ENCODE measurements around the gene ENO2.
A peak's percentile ranks its signal among the peaks of the same experiment; 100 is the strongest.

The ENO2 gene

GRCh38 chr12:6936636-6937480 lies 22.5 kb downstream of the ENO2 start:
- no peak for TF ChIP-seq TCF12 (IDR thresholded peaks at IDR 0.05; ENCODE audit: low read depth)
- TF ChIP-seq ZBTB7A (IDR thresholded peaks at IDR 0.05; ENCODE audit: low read depth): 0 out of 2 replicates have a peak, but pooled peaks have one; percentile 62

DNA sequence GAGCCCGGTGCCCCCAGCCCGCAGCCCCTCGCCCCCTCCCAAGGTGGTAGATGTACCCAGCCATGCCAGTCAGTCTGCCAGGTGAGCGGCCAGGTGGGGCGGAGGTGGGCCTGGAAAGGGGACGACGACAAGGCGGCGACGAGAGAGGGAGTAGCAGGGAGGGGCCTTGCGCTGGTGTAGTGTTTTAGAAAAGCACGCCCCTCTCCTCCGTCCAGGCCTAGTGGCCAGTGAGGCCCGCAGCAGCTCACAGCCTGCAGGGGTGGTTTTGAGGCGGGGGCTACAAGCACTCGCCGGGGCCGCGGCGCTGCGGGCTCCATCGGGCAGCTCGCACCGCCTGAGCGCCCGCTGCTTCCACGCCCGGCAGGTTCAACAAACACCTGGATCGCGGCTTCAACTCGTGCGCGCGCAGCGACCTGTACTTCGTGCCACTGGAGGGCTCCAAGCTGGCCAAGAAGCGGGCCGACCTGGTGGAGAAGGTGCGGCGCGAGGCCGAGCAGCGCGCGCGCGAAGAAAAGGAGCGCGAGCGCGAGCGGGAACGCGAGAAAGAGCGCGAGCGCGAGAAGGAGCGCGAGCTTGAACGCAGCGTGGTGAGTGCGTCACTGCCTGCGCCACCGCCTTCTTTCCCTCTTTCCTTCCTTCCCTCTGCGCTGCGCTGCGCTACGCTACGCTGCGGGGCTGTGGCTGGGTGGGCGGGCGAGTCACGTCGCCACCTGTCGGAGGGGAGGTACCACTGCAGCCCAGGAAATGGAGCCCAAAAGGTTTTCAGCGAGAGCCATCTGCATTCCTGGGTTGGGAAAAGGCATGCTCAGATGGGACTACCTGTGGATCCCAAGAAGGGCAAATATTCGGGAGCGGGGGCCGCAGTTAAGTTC lies 23.3 kb downstream of the ENO2 start:
- 0 out of 2 replicates have a peak, but pooled peaks have one; percentile 46 for TF ChIP-seq FOXM1 (IDR thresholded peaks at IDR 0.05; ENCODE audit: borderline replicate concordance, low read depth)
- peak; percentile 83 for TF ChIP-seq YY1 (IDR thresholded peaks at IDR 0.05; ENCODE audit: low read depth)
- peak; percentile 20; the same call in 1 of the 2 replicates for TF ChIP-seq ZBTB7A (IDR thresholded peaks at IDR 0.05; ENCODE audit: low read depth)
- TF ChIP-seq CEBPB (IDR thresholded peaks at IDR 0.05): no peak; the same call in 1 of the 2 replicates
- TF ChIP-seq, protein P1, sequence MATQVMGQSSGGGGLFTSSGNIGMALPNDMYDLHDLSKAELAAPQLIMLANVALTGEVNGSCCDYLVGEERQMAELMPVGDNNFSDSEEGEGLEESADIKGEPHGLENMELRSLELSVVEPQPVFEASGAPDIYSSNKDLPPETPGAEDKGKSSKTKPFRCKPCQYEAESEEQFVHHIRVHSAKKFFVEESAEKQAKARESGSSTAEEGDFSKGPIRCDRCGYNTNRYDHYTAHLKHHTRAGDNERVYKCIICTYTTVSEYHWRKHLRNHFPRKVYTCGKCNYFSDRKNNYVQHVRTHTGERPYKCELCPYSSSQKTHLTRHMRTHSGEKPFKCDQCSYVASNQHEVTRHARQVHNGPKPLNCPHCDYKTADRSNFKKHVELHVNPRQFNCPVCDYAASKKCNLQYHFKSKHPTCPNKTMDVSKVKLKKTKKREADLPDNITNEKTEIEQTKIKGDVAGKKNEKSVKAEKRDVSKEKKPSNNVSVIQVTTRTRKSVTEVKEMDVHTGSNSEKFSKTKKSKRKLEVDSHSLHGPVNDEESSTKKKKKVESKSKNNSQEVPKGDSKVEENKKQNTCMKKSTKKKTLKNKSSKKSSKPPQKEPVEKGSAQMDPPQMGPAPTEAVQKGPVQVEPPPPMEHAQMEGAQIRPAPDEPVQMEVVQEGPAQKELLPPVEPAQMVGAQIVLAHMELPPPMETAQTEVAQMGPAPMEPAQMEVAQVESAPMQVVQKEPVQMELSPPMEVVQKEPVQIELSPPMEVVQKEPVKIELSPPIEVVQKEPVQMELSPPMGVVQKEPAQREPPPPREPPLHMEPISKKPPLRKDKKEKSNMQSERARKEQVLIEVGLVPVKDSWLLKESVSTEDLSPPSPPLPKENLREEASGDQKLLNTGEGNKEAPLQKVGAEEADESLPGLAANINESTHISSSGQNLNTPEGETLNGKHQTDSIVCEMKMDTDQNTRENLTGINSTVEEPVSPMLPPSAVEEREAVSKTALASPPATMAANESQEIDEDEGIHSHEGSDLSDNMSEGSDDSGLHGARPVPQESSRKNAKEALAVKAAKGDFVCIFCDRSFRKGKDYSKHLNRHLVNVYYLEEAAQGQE (IDR thresholded peaks at IDR 0.05; ENCODE audit: low read depth): no peak
- TF ChIP-seq TEAD4 (IDR thresholded peaks at IDR 0.05): peak; percentile 74
- TF ChIP-seq RAD21 (IDR thresholded peaks at IDR 0.05; ENCODE audit: low read depth): peak; percentile 47; the same call in 1 of the 2 replicates
- TF ChIP-seq NFIC (IDR thresholded peaks at IDR 0.05): peak; percentile 41; the same call in 1 of the 2 replicates
- TF ChIP-seq TAF1 (IDR thresholded peaks at IDR 0.05; ENCODE audit: low read depth): peak; percentile 53; the same call in 1 of the 2 replicates
- TF ChIP-seq EGR1 (IDR thresholded peaks at IDR 0.05): peak; percentile 87
- TF ChIP-seq, protein P2, sequence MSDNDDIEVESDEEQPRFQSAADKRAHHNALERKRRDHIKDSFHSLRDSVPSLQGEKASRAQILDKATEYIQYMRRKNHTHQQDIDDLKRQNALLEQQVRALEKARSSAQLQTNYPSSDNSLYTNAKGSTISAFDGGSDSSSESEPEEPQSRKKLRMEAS (IDR thresholded peaks at IDR 0.05): peak; percentile 96
- peak; percentile 81 for TF ChIP-seq TCF12 (IDR thresholded peaks at IDR 0.05; ENCODE audit: low read depth)
- TF ChIP-seq EP300 (IDR thresholded peaks at IDR 0.05; ENCODE audit: borderline replicate concordance): peak; percentile 64; the same call in 1 of the 2 replicates
- peak; percentile 64 for TF ChIP-seq USF1 (IDR thresholded peaks at IDR 0.05)
- peak; percentile 92 for TF ChIP-seq CREB1 (IDR thresholded peaks at IDR 0.05; ENCODE audit: low read depth)

DNA sequence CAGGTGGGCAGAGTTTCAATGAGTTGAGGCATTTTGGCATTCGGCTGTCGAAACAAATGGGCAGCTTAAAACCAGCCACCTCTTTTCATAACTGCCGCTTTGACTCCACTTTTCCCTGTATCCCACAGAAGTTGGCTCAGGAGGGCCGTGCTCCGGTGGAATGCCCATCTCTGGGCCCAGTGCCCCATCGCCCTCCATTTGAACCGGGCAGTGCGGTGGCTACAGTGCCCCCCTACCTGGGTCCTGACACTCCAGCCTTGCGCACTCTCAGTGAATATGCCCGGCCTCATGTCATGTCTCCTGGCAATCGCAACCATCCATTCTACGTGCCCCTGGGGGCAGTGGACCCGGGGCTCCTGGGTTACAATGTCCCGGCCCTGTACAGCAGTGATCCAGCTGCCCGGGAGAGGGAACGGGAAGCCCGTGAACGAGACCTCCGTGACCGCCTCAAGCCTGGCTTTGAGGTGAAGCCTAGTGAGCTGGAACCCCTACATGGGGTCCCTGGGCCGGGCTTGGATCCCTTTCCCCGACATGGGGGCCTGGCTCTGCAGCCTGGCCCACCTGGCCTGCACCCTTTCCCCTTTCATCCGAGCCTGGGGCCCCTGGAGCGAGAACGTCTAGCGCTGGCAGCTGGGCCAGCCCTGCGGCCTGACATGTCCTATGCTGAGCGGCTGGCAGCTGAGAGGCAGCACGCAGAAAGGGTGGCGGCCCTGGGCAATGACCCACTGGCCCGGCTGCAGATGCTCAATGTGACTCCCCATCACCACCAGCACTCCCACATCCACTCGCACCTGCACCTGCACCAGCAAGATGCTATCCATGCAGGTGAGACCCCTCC lies 24.2 kb downstream of the ENO2 start:
- TF ChIP-seq TEAD4 (IDR thresholded peaks at IDR 0.05) (no peak), YY1 (IDR thresholded peaks at IDR 0.05; ENCODE audit: low read depth) (no peak), EP300 (IDR thresholded peaks at IDR 0.05; ENCODE audit: borderline replicate concordance) (no peak), ZBTB7A (IDR thresholded peaks at IDR 0.05; ENCODE audit: low read depth) (no peak), TAF1 (IDR thresholded peaks at IDR 0.05; ENCODE audit: low read depth) (no peak), CEBPB (IDR thresholded peaks at IDR 0.05) (no peak), TCF12 (IDR thresholded peaks at IDR 0.05; ENCODE audit: low read depth) (no peak), RAD21 (IDR thresholded peaks at IDR 0.05; ENCODE audit: low read depth) (no peak), EGR1 (IDR thresholded peaks at IDR 0.05) (no peak), CREB1 (IDR thresholded peaks at IDR 0.05; ENCODE audit: low read depth) (no peak), FOXM1 (IDR thresholded peaks at IDR 0.05; ENCODE audit: borderline replicate concordance, low read depth) (no peak), USF1 (IDR thresholded peaks at IDR 0.05) (no peak), NFIC (IDR thresholded peaks at IDR 0.05) (no peak)
- TF ChIP-seq, protein P1 (IDR thresholded peaks at IDR 0.05; ENCODE audit: low read depth): no peak
- TF ChIP-seq, protein P2 (IDR thresholded peaks at IDR 0.05): no peak

- TF ChIP-seq EGR1 (IDR thresholded peaks at IDR 0.05): no peak
- TF ChIP-seq FOXM1 (IDR thresholded peaks at IDR 0.05; ENCODE audit: borderline replicate concordance, low read depth): no peak
- no peak for TF ChIP-seq CEBPB (IDR thresholded peaks at IDR 0.05)
- no peak for TF ChIP-seq ZBTB7A (IDR thresholded peaks at IDR 0.05; ENCODE audit: low read depth)
- no peak for TF ChIP-seq TCF12 (IDR thresholded peaks at IDR 0.05; ENCODE audit: low read depth)
- no peak for TF ChIP-seq CREB1 (IDR thresholded peaks at IDR 0.05; ENCODE audit: low read depth)
- no peak for TF ChIP-seq USF1 (IDR thresholded peaks at IDR 0.05)
- TF ChIP-seq, protein P1 (IDR thresholded peaks at IDR 0.05; ENCODE audit: low read depth): no peak
- no peak for TF ChIP-seq TEAD4 (IDR thresholded peaks at IDR 0.05)
- no peak for TF ChIP-seq RAD21 (IDR thresholded peaks at IDR 0.05; ENCODE audit: low read depth)
- TF ChIP-seq, protein P2 (IDR thresholded peaks at IDR 0.05): no peak
- TF ChIP-seq YY1 (IDR thresholded peaks at IDR 0.05; ENCODE audit: low read depth): no peak
Observed at GRCh38 chr12:6939191-6939540, 24.8 kb downstream of the ENO2 start.
